K562 (cell line): ENCODE results near the gene TDRD3.

ENCODE experiments used
- CHD1 ChIP-seq: fragments of 200-600 bp; sonication (generic); IDR thresholded peaks from one replicate; pipeline ENCODE4 v1.6.1; 2012; ENCODE audit warnings: mild to moderate bottlenecking, moderate library complexity, low read length, inconsistent platforms
- EHMT2 ChIP-seq: fragments of 450-650 bp; IDR thresholded peaks from 2 replicates; pipeline ENCODE4 v1.6.1; 2018; ENCODE audit warnings: antibody characterized with exemption
- HNRNPUL1 ChIP-seq: fragments of 200-400 bp; formaldehyde crosslinking; IDR thresholded peaks from 2 replicates; pipeline ENCODE4 v1.6.1; 2017; ENCODE audit warnings: low read length
- MECOM ChIP-seq: fragments of 250-450 bp; sonication (Bioruptor Pico); IDR thresholded peaks from 2 replicates; pipeline ENCODE4 v1.8.0; 2022; ENCODE audit warnings: inconsistent platforms
- NRF1 ChIP-seq, 2 experiments: fragments of 450-650 bp; IDR thresholded peaks in 1 of 2; conservative IDR thresholded peaks in 1 of 2; 2 replicates each; pipeline ENCODE4 v1.6.1; 2014; ENCODE audit warnings: mild to moderate bottlenecking in 2 of 2
- RBM14 ChIP-seq: fragments of 200-400 bp; formaldehyde crosslinking; IDR thresholded peaks from 2 replicates; pipeline ENCODE4 v1.6.1; 2018; ENCODE audit warnings: low read depth, mild to moderate bottlenecking, low read length, moderate library complexity, borderline replicate concordance; ENCODE audit not compliant: insufficient read depth
- RBM34 ChIP-seq: fragments of 200-400 bp; formaldehyde crosslinking; IDR thresholded peaks from 2 replicates; pipeline ENCODE4 v1.6.1; 2018; ENCODE audit warnings: low read length, borderline replicate concordance; ENCODE audit not compliant: insufficient read depth
- TAF9B ChIP-seq: fragments of 450-650 bp; IDR thresholded peaks from 2 replicates; pipeline ENCODE4 v1.6.1; 2018; ENCODE audit warnings: mild to moderate bottlenecking; ENCODE audit not compliant: partially characterized antibody
- ZNF274 ChIP-seq: IDR thresholded peaks from 2 replicates; pipeline ENCODE4 v1.6.1; 2011; ENCODE audit warnings: low read depth, mild to moderate bottlenecking, low read length, moderate library complexity, borderline replicate concordance
- TF ChIP-seq, protein P1 (sequence below), 3 experiments: fragments of 200-800 bp in 1 of 3; sonication (Bioruptor generic) in 1 of 3; sonication (generic) in 1 of 3; formaldehyde crosslinking in 1 of 3; IDR thresholded peaks; 2 replicates each; pipeline versions ENCODE4 v1.6.1 to v1.8.0; 2016 to 2022; ENCODE audit warnings: mild to moderate bottlenecking in 2 of 3, missing compliant biosample characterization in 2 of 3, missing genetic modification characterization in 2 of 3, missing genetic modification reagents in 1 of 3
- TF ChIP-seq, protein P2 (sequence below): fragments of 450-650 bp; formaldehyde crosslinking; IDR thresholded peaks from 2 replicates; pipeline ENCODE4 v1.4.0; 2022; ENCODE audit warnings: missing genetic modification characterization
- TF ChIP-seq, protein P3 (sequence below), 3 experiments: IDR thresholded peaks in 2 of 3; conservative IDR thresholded peaks in 1 of 3; 2 replicates each; pipeline ENCODE4 v1.5.1; 2011 to 2012; ENCODE audit warnings: low read length in 3 of 3, mild to moderate bottlenecking in 3 of 3, control low read depth in 2 of 3, improper control_type of control experiment in 1 of 3, inconsistent platforms in 1 of 3, low read depth in 1 of 3, mixed read lengths in 1 of 3, moderate library complexity in 1 of 3; ENCODE audit not compliant: insufficient read depth in 2 of 3
- TF ChIP-seq, protein P4 (sequence below): sonication (generic); formaldehyde crosslinking; IDR thresholded peaks from 2 replicates; pipeline ENCODE4 v1.8.0; 2022; ENCODE audit warnings: mild to moderate bottlenecking, missing genetic modification reagents

DNA sequence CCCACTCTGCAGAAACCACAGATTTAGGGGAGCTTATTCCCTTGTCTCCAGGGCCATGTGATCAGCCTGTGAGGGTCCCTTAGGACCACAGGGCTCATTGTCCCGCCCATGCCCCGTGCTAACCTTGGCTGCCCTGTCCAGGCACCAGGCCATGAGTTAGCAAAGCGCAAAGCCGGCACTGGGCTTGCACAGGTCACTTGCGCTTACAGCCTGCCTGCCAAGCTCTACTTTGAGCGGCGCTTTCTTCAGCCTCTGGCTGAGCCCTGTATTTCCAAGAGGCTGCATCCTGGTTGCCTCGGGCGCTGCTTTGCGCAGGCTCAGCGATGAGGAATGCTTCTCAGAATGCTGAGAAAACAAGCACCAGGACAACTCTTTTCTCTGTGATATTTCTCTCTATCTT, 188.0 kb downstream of the TDRD3 start:
- TF ChIP-seq, protein P1, sequence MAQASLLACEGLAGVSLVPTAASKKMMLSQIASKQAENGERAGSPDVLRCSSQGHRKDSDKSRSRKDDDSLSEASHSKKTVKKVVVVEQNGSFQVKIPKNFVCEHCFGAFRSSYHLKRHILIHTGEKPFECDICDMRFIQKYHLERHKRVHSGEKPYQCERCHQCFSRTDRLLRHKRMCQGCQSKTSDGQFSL (CRISPR knock-in tag; IDR thresholded peaks at IDR 0.05): no peak
- TF ChIP-seq, protein P1 (tag; IDR thresholded peaks at IDR 0.05): no peak
- TF ChIP-seq HNRNPUL1: no peak
- no peak for TF ChIP-seq RBM34
- TF ChIP-seq ZNF274: no peak
- TF ChIP-seq, protein P2, sequence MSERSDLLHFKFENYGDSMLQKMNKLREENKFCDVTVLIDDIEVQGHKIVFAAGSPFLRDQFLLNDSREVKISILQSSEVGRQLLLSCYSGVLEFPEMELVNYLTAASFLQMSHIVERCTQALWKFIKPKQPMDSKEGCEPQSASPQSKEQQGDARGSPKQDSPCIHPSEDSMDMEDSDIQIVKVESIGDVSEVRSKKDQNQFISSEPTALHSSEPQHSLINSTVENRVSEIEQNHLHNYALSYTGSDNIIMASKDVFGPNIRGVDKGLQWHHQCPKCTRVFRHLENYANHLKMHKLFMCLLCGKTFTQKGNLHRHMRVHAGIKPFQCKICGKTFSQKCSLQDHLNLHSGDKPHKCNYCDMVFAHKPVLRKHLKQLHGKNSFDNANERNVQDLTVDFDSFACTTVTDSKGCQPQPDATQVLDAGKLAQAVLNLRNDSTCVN: no peak
- TF ChIP-seq CHD1: no peak
- TF ChIP-seq TAF9B: no peak
- TF ChIP-seq, protein P3, sequence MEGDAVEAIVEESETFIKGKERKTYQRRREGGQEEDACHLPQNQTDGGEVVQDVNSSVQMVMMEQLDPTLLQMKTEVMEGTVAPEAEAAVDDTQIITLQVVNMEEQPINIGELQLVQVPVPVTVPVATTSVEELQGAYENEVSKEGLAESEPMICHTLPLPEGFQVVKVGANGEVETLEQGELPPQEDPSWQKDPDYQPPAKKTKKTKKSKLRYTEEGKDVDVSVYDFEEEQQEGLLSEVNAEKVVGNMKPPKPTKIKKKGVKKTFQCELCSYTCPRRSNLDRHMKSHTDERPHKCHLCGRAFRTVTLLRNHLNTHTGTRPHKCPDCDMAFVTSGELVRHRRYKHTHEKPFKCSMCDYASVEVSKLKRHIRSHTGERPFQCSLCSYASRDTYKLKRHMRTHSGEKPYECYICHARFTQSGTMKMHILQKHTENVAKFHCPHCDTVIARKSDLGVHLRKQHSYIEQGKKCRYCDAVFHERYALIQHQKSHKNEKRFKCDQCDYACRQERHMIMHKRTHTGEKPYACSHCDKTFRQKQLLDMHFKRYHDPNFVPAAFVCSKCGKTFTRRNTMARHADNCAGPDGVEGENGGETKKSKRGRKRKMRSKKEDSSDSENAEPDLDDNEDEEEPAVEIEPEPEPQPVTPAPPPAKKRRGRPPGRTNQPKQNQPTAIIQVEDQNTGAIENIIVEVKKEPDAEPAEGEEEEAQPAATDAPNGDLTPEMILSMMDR (IDR thresholded peaks at IDR 0.05 in 2 of 3, conservative IDR thresholded peaks at IDR 0.05 in 1 of 3; ENCODE audit: insufficient read depth in 2 of 3, low read depth in 1 of 3, low read length in 3 of 3): no peak
- no peak for TF ChIP-seq EHMT2
- no peak for TF ChIP-seq RBM14
- TF ChIP-seq, protein P4, sequence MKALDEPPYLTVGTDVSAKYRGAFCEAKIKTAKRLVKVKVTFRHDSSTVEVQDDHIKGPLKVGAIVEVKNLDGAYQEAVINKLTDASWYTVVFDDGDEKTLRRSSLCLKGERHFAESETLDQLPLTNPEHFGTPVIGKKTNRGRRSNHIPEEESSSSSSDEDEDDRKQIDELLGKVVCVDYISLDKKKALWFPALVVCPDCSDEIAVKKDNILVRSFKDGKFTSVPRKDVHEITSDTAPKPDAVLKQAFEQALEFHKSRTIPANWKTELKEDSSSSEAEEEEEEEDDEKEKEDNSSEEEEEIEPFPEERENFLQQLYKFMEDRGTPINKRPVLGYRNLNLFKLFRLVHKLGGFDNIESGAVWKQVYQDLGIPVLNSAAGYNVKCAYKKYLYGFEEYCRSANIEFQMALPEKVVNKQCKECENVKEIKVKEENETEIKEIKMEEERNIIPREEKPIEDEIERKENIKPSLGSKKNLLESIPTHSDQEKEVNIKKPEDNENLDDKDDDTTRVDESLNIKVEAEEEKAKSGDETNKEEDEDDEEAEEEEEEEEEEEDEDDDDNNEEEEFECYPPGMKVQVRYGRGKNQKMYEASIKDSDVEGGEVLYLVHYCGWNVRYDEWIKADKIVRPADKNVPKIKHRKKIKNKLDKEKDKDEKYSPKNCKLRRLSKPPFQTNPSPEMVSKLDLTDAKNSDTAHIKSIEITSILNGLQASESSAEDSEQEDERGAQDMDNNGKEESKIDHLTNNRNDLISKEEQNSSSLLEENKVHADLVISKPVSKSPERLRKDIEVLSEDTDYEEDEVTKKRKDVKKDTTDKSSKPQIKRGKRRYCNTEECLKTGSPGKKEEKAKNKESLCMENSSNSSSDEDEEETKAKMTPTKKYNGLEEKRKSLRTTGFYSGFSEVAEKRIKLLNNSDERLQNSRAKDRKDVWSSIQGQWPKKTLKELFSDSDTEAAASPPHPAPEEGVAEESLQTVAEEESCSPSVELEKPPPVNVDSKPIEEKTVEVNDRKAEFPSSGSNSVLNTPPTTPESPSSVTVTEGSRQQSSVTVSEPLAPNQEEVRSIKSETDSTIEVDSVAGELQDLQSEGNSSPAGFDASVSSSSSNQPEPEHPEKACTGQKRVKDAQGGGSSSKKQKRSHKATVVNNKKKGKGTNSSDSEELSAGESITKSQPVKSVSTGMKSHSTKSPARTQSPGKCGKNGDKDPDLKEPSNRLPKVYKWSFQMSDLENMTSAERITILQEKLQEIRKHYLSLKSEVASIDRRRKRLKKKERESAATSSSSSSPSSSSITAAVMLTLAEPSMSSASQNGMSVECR (CRISPR knock-in tag): no peak
- no peak for TF ChIP-seq MECOM (CRISPR knock-in tag)
- TF ChIP-seq NRF1 (conservative IDR thresholded peaks at IDR 0.05 in 1 of 2, IDR thresholded peaks at IDR 0.05 in 1 of 2): no peak
